OCI-LY3 (cell line): ENCODE measurements around the gene OR3A1.
"Not testable (repeated sequence)": the region's sequence is repeated elsewhere in the genome, so short reads cannot be mapped to it uniquely, and the experiment has no call there.

Experiments
- H2AFZ ChIP-seq: fragments of 200-600, 300-600 bp; shearing (Covaris generic); 2 replicates; pipeline ENCODE4 v1.6.0; 2014; ENCODE audit warnings: antibody characterized with exemption, low read depth, low read length
- H3K27ac ChIP-seq: fragments of 200-600, 300-600 bp; sonication (generic); 2 replicates; pipeline ENCODE4 v1.5.1; 2014; ENCODE audit warnings: mild to moderate bottlenecking, low read length, moderate library complexity, mixed read lengths
- H3K27me3 ChIP-seq: fragments of 200-600, 300-600 bp; sonication (generic); 2 replicates; pipeline ENCODE4 v1.6.1; 2014; ENCODE audit warnings: low read depth, low read length, mixed read lengths
- H3K36me3 ChIP-seq: fragments of 200-600, 300-600 bp; sonication (generic); replicated peaks from 2 replicates; pipeline ENCODE3; 2014; ENCODE audit warnings: low read depth, low read length, mixed read lengths
- H3K4me1 ChIP-seq: fragments of 300-600, 200-600 bp; sonication (generic); 2 replicates; pipeline ENCODE4 v1.6.1; 2014; ENCODE audit warnings: low read length, mixed read lengths
- H3K4me2 ChIP-seq: fragments of 200-600, 300-600 bp; sonication (generic); 2 replicates; pipeline ENCODE4 v1.6.1; 2014; ENCODE audit warnings: low read length, mixed read lengths
- H3K4me3 ChIP-seq: fragments of 300-600, 200-600 bp; sonication (generic); 2 replicates; pipeline ENCODE4 v1.5.1; 2014; ENCODE audit warnings: antibody characterized with exemption, mild to moderate bottlenecking, low read length, moderate library complexity
- H3K79me2 ChIP-seq: fragments of 300-600, 200-600 bp; shearing (Covaris generic); 2 replicates; pipeline ENCODE4 v1.6.1; 2014; ENCODE audit warnings: mild to moderate bottlenecking, low read length, mixed read lengths
- H3K9ac ChIP-seq: fragments of 300-600, 200-600 bp; shearing (Covaris generic); 2 replicates; pipeline ENCODE4 v1.6.0; 2014; ENCODE audit warnings: mild to moderate bottlenecking, low read length, moderate library complexity
- H3K9me3 ChIP-seq: fragments of 200-600, 300-600 bp; shearing (Covaris generic); 2 replicates; pipeline ENCODE4 v1.6.1; 2014; ENCODE audit warnings: low read length, mixed read lengths; ENCODE audit not compliant: insufficient read depth
- H4K20me1 ChIP-seq: fragments of 200-600, 300-600 bp; sonication (generic); 2 replicates; pipeline ENCODE4 v1.6.1; 2016; ENCODE audit warnings: low read length, mixed read lengths; ENCODE audit not compliant: insufficient read depth
- CTCF ChIP-seq: fragments of 200-600, 300-600 bp; sonication (generic); IDR thresholded peaks from 2 replicates; pipeline ENCODE4 v1.5.1; 2014; ENCODE audit warnings: antibody characterized with exemption, low read length, low read depth
- EZH2phosphoT487 ChIP-seq: fragments of 200-600 bp; shearing (Covaris generic); IDR thresholded peaks from 2 replicates; pipeline ENCODE4 v1.6.1; 2018; ENCODE audit warnings: antibody characterized with exemption, mixed run types, low read depth

The OR3A1 gene

GRCh38 chr17:3308603-3309002 lies 10.4 kb upstream of the OR3A1 start:
- H3K27me3 ChIP-seq: 0 out of 2 replicates have a peak, but pooled peaks cover 6% of the 10 kb centered on the region
- TF ChIP-seq CTCF: no peak
- TF ChIP-seq EZH2phosphoT487: no peak
- H4K20me1 ChIP-seq: no peaks in the 10 kb centered on the region
- no peak overlapping the region for H3K4me2 ChIP-seq
- no peak overlapping the region for H3K9ac ChIP-seq
- H3K4me3 ChIP-seq: no peak overlapping the region
- H3K36me3 ChIP-seq: no peaks in the 10 kb centered on the region
- no peaks in the 10 kb centered on the region for H3K9me3 ChIP-seq
- H3K27ac ChIP-seq: no peak overlapping the region
- no peaks in the 10 kb centered on the region for H3K4me1 ChIP-seq
- H2AFZ ChIP-seq: no peak overlapping the region
- H3K79me2 ChIP-seq: no peaks in the 10 kb centered on the region

GRCh38 chr17:3295632-3296031 lies 2.5 kb downstream of the OR3A1 start:
- Histone ChIP-seq H3K9me3 (no peaks in the 10 kb centered on the region), H2AFZ (no peak overlapping the region), H3K27me3 (peaks cover 8% of the 10 kb centered on the region; the same call in 1 of the 2 replicates), H3K27ac (no peak overlapping the region), H4K20me1 (no peaks in the 10 kb centered on the region), H3K4me2 (no peak overlapping the region), H3K79me2 (no peaks in the 10 kb centered on the region), H3K4me3 (no peak overlapping the region), H3K36me3 (no peaks in the 10 kb centered on the region), H3K9ac (no peak overlapping the region), H3K4me1 (no peaks in the 10 kb centered on the region)
- TF ChIP-seq EZH2phosphoT487 (no peak), CTCF (no peak)

- H3K27ac ChIP-seq, H3K79me2 ChIP-seq, H3K27me3 ChIP-seq, H3K4me2 ChIP-seq, H3K4me3 ChIP-seq, H3K36me3 ChIP-seq, H4K20me1 ChIP-seq, H2AFZ ChIP-seq, H3K4me1 ChIP-seq, H3K9ac ChIP-seq, H3K9me3 ChIP-seq: not testable (repeated sequence)
Measured at GRCh38 chr17:3293548-3293947, 4.6 kb downstream of the OR3A1 start.

GRCh38 chr17:3282901-3283300 lies 15.3 kb downstream of the OR3A1 start:
- H3K9ac ChIP-seq: no peak overlapping the region
- no peak overlapping the region for H3K4me3 ChIP-seq
- H3K27me3 ChIP-seq: no peaks in the 10 kb centered on the region
- no peaks in the 10 kb centered on the region for H3K9me3 ChIP-seq
- no peak overlapping the region for H3K27ac ChIP-seq
- H3K79me2 ChIP-seq: no peaks in the 10 kb centered on the region
- no peaks in the 10 kb centered on the region for H3K36me3 ChIP-seq
- TF ChIP-seq CTCF (no peak), EZH2phosphoT487 (no peak)
- no peak overlapping the region for H2AFZ ChIP-seq
- H4K20me1 ChIP-seq: no peaks in the 10 kb centered on the region
- H3K4me2 ChIP-seq: no peak overlapping the region
- no peaks in the 10 kb centered on the region for H3K4me1 ChIP-seq

GRCh38 chr17:3276126-3276525 lies 22.0 kb downstream of the OR3A1 start:
- H3K4me2 ChIP-seq: no peak overlapping the region

More at GRCh38 chr17:3276126-3276525, 22.0 kb downstream of the OR3A1 start:
- Histone ChIP-seq H2AFZ (no peak overlapping the region), H3K36me3 (no peaks in the 10 kb centered on the region), H3K27ac (no peak overlapping the region), H3K79me2 (no peaks in the 10 kb centered on the region), H3K4me1 (0 out of 2 replicates have a peak, but pooled peaks cover under 1% of the 10 kb centered on the region), H3K9me3 (no peaks in the 10 kb centered on the region), H3K4me3 (no peak overlapping the region), H3K27me3 (no peaks in the 10 kb centered on the region), H4K20me1 (no peaks in the 10 kb centered on the region), H3K9ac (no peak overlapping the region)
- no peak for TF ChIP-seq CTCF
- no peak for TF ChIP-seq EZH2phosphoT487
